T1000 (cell line): ENCODE measurements around the gene NLGN1.
"Not testable (repeated sequence)": the region's sequence is repeated elsewhere in the genome, so short reads cannot be mapped to it uniquely, and the experiment has no call there.

Experiments used
- DNase-seq: peaks from one replicate; lab custom pipeline; 2025; ENCODE audit warnings: mixed read lengths; lab: John Stamatoyannopoulos, UW

NLGN1 gene

GRCh38 chr3:173553635-173554280, 156.2 kb downstream of the NLGN1 start:
- no peak for DNase-seq

- no peak for DNase-seq
Observed at GRCh38 chr3:173556546-173556945, 159.0 kb downstream of the NLGN1 start.

DNA sequence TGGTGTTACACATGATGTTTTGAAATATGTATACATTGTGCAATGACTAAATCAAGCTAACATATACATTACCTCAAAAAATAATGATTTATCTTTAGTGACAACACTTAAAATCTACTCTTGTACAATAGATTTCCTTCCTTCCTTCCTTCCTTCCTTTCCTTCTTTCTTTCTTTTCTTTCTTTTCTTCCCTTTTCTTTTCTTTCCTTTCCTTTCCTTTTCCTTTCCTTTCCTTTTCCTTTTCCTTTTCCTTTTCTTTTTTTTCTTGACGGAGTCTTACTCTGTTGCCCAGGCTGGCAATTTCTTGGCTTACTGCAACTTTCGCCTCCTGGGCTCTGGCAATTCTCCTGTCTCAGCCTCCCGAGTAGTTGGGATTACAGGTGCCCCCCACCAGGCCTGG, 170.5 kb downstream of the NLGN1 start:
- no peak for DNase-seq

DNA sequence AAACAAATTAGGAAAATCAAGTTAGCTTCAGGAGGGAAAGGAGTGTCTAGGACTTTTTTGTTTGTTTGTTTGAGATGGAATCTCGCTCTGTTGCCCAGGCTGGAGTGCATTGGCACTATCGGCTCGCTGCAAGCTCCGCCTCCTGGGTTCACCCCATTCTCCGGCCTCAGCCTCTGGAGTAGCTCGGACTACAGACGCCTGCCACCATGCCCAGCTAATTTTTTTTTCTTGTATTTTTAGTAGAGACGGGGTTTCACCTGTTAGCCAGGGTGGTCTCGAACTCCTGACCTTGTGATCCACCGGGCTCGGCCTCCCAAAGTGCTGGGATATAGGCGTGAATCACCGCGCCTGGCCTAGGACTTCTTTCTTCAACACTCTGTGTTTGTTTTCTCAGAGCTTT, 171.1 kb downstream of the NLGN1 start:
- no peak for DNase-seq

DNA sequence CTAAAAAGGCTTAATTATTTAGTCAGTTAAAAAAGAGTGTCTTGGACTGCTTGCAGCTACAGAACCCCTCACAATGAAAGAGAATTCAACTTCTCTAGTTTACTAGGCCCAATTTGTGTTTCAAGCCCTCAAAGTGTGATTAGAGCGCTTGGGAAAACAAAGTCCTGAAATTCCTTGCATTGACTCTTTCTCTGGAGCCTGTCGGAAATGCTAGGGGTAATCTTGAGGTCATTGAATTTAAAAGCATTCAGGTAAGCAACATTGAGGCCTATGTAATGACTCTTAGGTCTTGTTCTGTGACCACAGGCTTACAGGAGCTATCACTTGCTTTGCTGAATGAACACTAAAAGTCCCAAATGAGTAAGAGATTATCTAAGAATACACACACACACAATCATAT, 186.0 kb downstream of the NLGN1 start:
- DNase-seq, result no peak

DNA sequence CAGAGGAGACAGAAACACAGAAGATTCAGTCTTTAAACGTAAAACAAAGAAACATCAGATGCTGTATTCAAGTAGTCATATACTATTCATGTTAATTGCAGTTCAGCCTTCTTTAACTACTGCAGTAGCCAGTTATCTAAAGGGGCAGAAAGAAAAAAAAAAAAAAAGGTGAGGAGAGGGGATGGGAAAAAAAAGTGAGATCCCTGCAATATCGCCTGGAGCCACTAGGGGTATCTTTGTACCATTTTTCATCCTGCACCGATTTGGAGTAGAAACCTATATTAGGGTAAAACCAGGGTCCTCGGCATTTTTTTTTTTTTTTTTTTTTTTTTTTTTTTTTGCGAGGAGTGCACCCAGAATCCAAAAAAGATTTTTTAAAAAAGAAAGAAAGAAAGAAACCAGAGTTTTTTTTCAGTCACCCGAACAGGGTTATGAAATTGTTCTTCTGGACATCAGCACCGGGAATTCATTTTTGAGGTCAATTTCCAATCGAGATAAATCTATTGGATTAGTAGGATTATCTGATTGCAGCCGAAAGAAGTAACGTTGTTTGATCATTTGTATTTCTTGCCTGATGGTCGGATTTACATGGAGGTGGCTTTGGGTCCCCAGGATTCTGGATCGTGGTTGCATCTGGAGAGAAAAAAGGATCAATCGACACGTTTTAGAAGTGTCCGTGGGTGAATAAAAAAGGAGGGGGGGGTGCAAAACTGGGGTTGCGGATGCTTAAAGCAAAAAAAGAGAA, 186.7 kb downstream of the NLGN1 start:
- no peak for DNase-seq

GRCh38 chr3:173584838-173585831, 187.6 kb downstream of the NLGN1 start:
- DNase-seq, result no peak

GRCh38 chr3:173586166-173586565, 188.6 kb downstream of the NLGN1 start:
- DNase-seq, result no peak

- no peak for DNase-seq
Observed at GRCh38 chr3:173587055-173587454, 189.5 kb downstream of the NLGN1 start.

GRCh38 chr3:173588556-173588955, 191.0 kb downstream of the NLGN1 start:
- DNase-seq, result no peak

- no peak for DNase-seq
Observed at GRCh38 chr3:173589116-173589515, 191.6 kb downstream of the NLGN1 start.

DNA sequence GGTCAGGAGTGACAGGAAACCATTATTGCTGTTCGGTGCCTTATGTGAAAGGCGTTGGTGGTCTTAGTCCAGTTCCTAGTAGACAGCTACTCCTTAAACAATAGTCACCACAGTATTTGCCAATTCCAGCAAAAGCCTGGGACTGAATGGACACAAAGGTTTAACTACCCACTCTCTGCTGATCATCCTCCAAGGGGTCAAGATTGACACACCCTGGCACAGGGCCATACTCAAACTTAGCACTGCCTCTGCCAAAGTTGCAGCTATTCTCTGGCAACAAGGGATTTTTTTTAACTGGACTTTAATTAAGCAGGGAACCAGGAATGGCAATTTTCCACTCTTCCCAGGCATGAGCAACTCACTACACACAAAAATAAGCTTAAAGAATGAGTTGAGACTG, 193.9 kb downstream of the NLGN1 start:
- no peak for DNase-seq

- DNase-seq, result not testable (repeated sequence)
Observed at GRCh38 chr3:173594881-173595280, 197.3 kb downstream of the NLGN1 start.

DNA sequence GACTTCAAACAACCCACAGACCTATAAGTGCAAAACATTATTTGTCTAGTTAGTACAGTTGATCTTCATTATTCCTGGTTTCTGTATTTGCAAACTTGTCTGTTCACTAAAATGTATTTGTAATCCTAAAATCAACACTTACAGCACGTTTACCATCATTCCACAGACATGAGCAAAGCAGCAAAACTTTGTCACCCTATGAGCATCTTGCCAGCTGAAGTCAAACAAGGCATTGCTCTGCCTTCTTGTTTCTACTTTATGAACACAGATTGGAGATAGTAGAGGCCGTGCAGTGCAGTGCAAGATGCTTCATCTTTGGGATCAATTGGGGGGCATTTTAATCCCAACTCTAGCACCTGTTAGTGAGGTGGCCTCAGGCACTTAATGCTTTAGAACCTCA, 202.1 kb downstream of the NLGN1 start:
- DNase-seq, result no peak

DNA sequence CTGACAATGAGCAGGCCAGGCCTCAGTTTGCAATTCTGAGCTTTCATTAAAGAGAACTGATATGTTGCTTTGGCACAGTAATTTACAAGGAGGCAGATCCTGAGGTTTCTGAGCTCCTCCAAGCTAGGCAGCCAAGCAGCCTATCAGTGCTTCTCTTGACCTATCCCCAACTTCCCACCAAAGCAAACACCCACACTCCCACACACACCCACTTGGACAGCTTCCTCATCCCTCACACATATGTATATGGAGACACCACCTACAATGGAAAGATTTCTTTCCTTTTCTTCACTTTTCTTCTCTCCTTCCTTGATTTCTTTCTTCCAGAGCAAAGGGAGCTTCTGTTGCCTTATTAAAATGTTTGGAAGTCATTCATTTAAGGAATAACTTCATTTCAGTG, 217.0 kb downstream of the NLGN1 start:
- DNase-seq, result no peak

DNA sequence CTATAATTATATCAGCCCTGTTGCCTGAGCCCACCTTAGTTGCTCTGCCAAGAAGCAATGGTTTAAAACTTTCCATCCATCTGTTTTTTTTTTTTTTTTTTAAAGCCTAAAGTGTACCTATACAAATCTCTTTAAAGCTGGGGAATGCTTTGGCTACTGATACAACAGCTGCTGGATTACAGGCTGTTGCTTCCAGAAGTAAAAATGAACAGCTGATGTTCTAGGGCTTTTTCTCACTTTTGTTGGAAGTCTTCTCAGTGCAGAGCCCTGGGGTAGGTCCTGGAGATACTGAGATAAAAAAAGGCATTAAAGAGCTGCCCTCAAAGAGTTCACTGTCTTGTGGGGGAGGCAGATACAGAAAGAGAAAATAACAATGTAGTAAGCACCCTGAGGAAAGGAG, 218.1 kb downstream of the NLGN1 start:
- no peak for DNase-seq

- DNase-seq, result no peak
Observed at GRCh38 chr3:173617490-173617889, 219.9 kb downstream of the NLGN1 start.

- DNase-seq, result no peak
Observed at GRCh38 chr3:173618148-173618547, 220.6 kb downstream of the NLGN1 start.

- no peak for DNase-seq
Observed at GRCh38 chr3:173618703-173619102, 221.2 kb downstream of the NLGN1 start.

- no peak for DNase-seq
Observed at GRCh38 chr3:173622166-173622565, 224.6 kb downstream of the NLGN1 start.

GRCh38 chr3:173624086-173624485, 226.5 kb downstream of the NLGN1 start:
- DNase-seq, result no peak

- no peak for DNase-seq
Observed at GRCh38 chr3:173630849-173631248, 233.3 kb downstream of the NLGN1 start.

- DNase-seq, result no peak
Observed at GRCh38 chr3:173632945-173633344, 235.4 kb downstream of the NLGN1 start.
